Keratinocyte (primary cell): Measurements from ENCODE around the gene SUPT6H. TPM values are rescaled to one million over a fixed set of nuclear protein-coding genes. Genes with fewer than 3 reads are reported as not detected.

Experiments used
- DNase-seq: peaks from one replicate; pipeline ENCODE4 v3.0.0-alpha.2; 2011; ENCODE audit warnings: low read depth, missing footprints, low spot score
- FAIRE-seq: peaks from 2 replicates; lab custom pipeline; 2011; peaks lifted over from hg19 to GRCh38; lab: Jason Lieb, UNC
- H2AFZ ChIP-seq: 2 replicates; pipeline ENCODE4 v1.6.0; 2012; ENCODE audit warnings: low read length, control low read depth, inconsistent platforms; ENCODE audit not compliant: control insufficient read depth
- H3K27ac ChIP-seq: 2 replicates; pipeline ENCODE4 v1.5.1; 2011; ENCODE audit warnings: low read length; ENCODE audit not compliant: control insufficient read depth, insufficient read depth
- H3K27me3 ChIP-seq: 3 replicates; pipeline ENCODE4 v1.6.0; 2011; ENCODE audit warnings: low read length; ENCODE audit not compliant: control insufficient read depth, insufficient read depth; ENCODE audit errors: extremely low read depth
- H3K36me3 ChIP-seq, 2 experiments: 2 replicates in 1 of 2; 3 replicates in 1 of 2; pipeline ENCODE4 v1.5.1; 2011; ENCODE audit warnings: low read length in 2 of 2, mild to moderate bottlenecking in 1 of 2; ENCODE audit not compliant: control insufficient read depth in 2 of 2, insufficient read depth in 2 of 2; ENCODE audit errors: extremely low read depth in 1 of 2
- H3K4me1 ChIP-seq: 3 replicates; pipeline ENCODE4 v1.5.1; 2011; ENCODE audit warnings: low read length; ENCODE audit not compliant: control insufficient read depth, insufficient read depth; ENCODE audit errors: extremely low read depth
- H3K4me2 ChIP-seq: 3 replicates; pipeline ENCODE4 v1.6.0; 2011; ENCODE audit warnings: low read depth, low read length; ENCODE audit not compliant: control insufficient read depth, insufficient read depth; ENCODE audit errors: extremely low read depth
- H3K4me3 ChIP-seq, 3 experiments: fragments of 200-600 bp in 1 of 3; sonication (generic) in 1 of 3; 2 replicates in 2 of 3; 3 replicates in 1 of 3; pipeline ENCODE4 v1.5.1; 2011 to 2016; ENCODE audit warnings: low read length in 3 of 3, mild to moderate bottlenecking in 3 of 3, control low read depth in 2 of 3, inconsistent platforms in 1 of 3, low read depth in 1 of 3, mixed read lengths in 1 of 3, mixed run types in 1 of 3, moderate library complexity in 1 of 3; ENCODE audit not compliant: control insufficient read depth in 2 of 3, insufficient read depth in 2 of 3; ENCODE audit errors: extremely low read depth in 1 of 3
- H3K79me2 ChIP-seq: 2 replicates; pipeline ENCODE4 v1.6.0; 2012; ENCODE audit warnings: low read length; ENCODE audit not compliant: control insufficient read depth, insufficient read depth
- H3K9ac ChIP-seq: 3 replicates; pipeline ENCODE4 v1.6.0; 2011; ENCODE audit warnings: low read length; ENCODE audit not compliant: control insufficient read depth, insufficient read depth; ENCODE audit errors: extremely low read depth
- H3K9me1 ChIP-seq: 3 replicates; pipeline ENCODE4 v1.6.0; 2011; ENCODE audit warnings: low read length; ENCODE audit not compliant: control insufficient read depth, insufficient read depth; ENCODE audit errors: extremely low read depth
- H3K9me3 ChIP-seq: 2 replicates; pipeline ENCODE4 v1.5.1; 2012; ENCODE audit warnings: low read depth, low read length; ENCODE audit not compliant: control insufficient read depth
- H4K20me1 ChIP-seq: 3 replicates; pipeline ENCODE4 v1.6.0; 2011; ENCODE audit warnings: low read length; ENCODE audit not compliant: control insufficient read depth, insufficient read depth; ENCODE audit errors: extremely low read depth
- CTCF ChIP-seq, 3 experiments: IDR thresholded peaks in 1 of 3; conservative IDR thresholded peaks in 1 of 3; optimal IDR thresholded peaks in 1 of 3; 2 replicates in 2 of 3; 3 replicates in 1 of 3; pipeline versions ENCODE3 to v1.5.1; 2011; ENCODE audit warnings: low read length in 3 of 3, mild to moderate bottlenecking in 3 of 3, moderate library complexity in 2 of 3, control low read depth in 1 of 3, inconsistent platforms in 1 of 3; ENCODE audit not compliant: insufficient read depth in 2 of 3; ENCODE audit errors: extremely low read depth in 1 of 3
- EZH2 ChIP-seq: IDR thresholded peaks from one replicate; pipeline ENCODE4 v1.6.1; 2012; ENCODE audit warnings: inconsistent platforms, mild to moderate bottlenecking, low read length, moderate library complexity
- dilution Hi-C: fragments of 300-500 bp; cut with MboI; formaldehyde crosslinking; loops from one replicate; pipeline ENCODE4 v1.7.0; 2020; ENCODE audit warnings: low sequenced_read_pairs; ENCODE audit not compliant: extremely low pct_ligation_motif_present
- polyA plus RNA-seq, 5 experiments: library from polyadenylated mRNA; depleted of rRNA in 3 of 5; stranded (reverse) in 3 of 5; stranded (forward) in 1 of 5; unstranded in 1 of 5; fragments of >200 nt; gene quantifications; 1 replicate in 1 of 5; 2 replicates in 3 of 5; 3 replicates in 1 of 5; pipeline versions ENCODE4 v1.2.1 to v1.2.3, GENCODE V29; 2011 to 2012; ENCODE audit warnings: missing spikeins in 2 of 5, low read depth in 1 of 5, low replicate concordance in 1 of 5

The SUPT6H gene
- polyA plus RNA-seq, 1 donor (not counting 4 experiments of a cell fraction or from before 2014, with no cell fraction given) = 32.1 TPM

DNA sequence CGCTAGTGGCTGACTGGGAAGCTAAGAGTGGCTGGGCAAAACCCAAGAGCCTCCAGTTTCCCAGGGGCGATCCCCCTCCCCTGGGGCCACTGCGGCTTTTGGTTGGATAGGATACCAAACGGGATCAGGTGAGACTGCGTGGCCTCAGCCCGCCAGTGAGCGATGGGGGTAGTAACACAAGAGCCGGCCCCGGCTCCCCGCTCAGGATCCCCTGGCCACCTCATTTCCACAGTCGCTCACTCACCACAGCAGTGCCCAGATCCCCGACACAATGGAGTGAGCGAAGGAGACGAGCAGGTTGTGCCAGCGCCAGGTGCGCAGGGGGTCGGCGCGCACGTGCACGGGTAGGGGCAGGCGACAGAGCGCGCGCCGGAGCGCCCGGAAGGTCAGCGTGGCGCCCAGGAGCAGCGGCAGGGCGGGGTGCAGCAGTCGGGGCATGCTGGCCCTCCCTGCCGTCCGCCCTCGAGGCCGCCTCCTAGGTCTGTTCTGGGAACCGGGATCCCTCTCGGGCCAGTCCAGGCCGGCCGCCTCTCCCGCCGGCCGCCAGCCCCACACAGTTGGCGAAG is 63.7 kb downstream of the SUPT6H start:
- H3K27me3 ChIP-seq = no peaks in the 10 kb centered on the region
- TF ChIP-seq CTCF (optimal IDR thresholded peaks at IDR 0.05 in 1 of 3, IDR thresholded peaks at IDR 0.05 in 1 of 3, conservative IDR thresholded peaks at IDR 0.05 in 1 of 3; ENCODE audit: extremely low read depth in 1 of 3, insufficient read depth in 2 of 3, low read length in 3 of 3) (peak in 1 of 3 experiments; percentile 0), EZH2 (no peak)
- peak overlapping the region; percentile 98 for H3K9ac ChIP-seq
- no peak overlapping the region for H2AFZ ChIP-seq
- H3K27ac ChIP-seq = peak overlapping the region; percentile 82
- peaks cover 27% of the 10 kb centered on the region for H3K79me2 ChIP-seq
- H3K4me2 ChIP-seq = peak overlapping the region; percentile 85
- no peak for DNase-seq
- H3K9me1 ChIP-seq = no peaks in the 10 kb centered on the region
- peaks cover 53% of the 10 kb centered on the region for H3K4me1 ChIP-seq
- H4K20me1 ChIP-seq = peaks cover 26% of the 10 kb centered on the region
- H3K36me3 ChIP-seq = peaks cover 20 to 38% of the 10 kb centered on the region in 2 experiments
- dilution Hi-C loops = no loop called here
- no peak for FAIRE-seq
- peak overlapping the region; percentile 61 to 68 (median 62) for H3K4me3 ChIP-seq
- H3K9me3 ChIP-seq = no peaks in the 10 kb centered on the region

GRCh38 chr17:28726226-28726626 is 64.2 kb downstream of the SUPT6H start, which contains the start of gene TLCD1:
TSS of gene TLCD1 (minus strand) at chr17:28726233. CDS start at chr17:28726097, 136 bp downstream.
- peaks cover 26% of the 10 kb centered on the region for H4K20me1 ChIP-seq
- peaks cover 18 to 34% of the 10 kb centered on the region in 2 experiments for H3K36me3 ChIP-seq
- H3K9me3 ChIP-seq = no peaks in the 10 kb centered on the region
- no peaks in the 10 kb centered on the region for H3K9me1 ChIP-seq
- H3K4me1 ChIP-seq = peaks cover 51% of the 10 kb centered on the region
- H3K27me3 ChIP-seq = no peaks in the 10 kb centered on the region
- H3K4me2 ChIP-seq = peak within 1 kb of the TSS; percentile 91
- DNase-seq = no peak
- H3K4me3 ChIP-seq = peak within 1 kb of the TSS; percentile 61 to 87 (median 78)
- H3K27ac ChIP-seq = peak within 1 kb of the TSS; percentile 99
- peaks cover 22% of the 10 kb centered on the region for H3K79me2 ChIP-seq
- no peak for FAIRE-seq
- H3K9ac ChIP-seq = peak within 1 kb of the TSS; percentile 98
- dilution Hi-C loops = no loop called here
- TF ChIP-seq CTCF (optimal IDR thresholded peaks at IDR 0.05 in 1 of 3, IDR thresholded peaks at IDR 0.05 in 1 of 3, conservative IDR thresholded peaks at IDR 0.05 in 1 of 3; ENCODE audit: extremely low read depth in 1 of 3, insufficient read depth in 2 of 3, low read length in 3 of 3) (no peak), EZH2 (no peak)
- H2AFZ ChIP-seq = peak within 1 kb of the TSS; percentile 74
